ENCODE data around the gene JAM3.
"Not testable (repeated sequence)": the region's sequence is repeated elsewhere in the genome, so short reads cannot be mapped to it uniquely, and the experiment has no call there.

Gene JAM3

DNA sequence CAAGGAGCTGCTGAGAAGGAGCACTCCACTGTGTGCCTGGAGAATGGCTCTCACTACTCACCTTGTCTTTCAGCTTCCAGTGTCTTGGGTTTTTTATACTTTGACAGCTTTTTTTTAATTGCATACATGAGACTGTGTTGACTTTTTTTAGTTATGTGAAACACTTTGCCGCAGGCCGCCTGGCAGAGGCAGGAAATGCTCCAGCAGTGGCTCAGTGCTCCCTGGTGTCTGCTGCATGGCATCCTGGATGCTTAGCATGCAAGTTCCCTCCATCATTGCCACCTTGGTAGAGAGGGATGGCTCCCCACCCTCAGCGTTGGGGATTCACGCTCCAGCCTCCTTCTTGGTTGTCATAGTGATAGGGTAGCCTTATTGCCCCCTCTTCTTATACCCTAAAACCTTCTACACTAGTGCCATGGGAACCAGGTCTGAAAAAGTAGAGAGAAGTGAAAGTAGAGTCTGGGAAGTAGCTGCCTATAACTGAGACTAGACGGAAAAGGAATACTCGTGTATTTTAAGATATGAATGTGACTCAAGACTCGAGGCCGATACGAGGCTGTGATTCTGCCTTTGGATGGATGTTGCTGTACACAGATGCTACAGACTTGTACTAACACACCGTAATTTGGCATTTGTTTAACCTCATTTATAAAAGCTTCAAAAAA, 82.3 kb downstream of the JAM3 start:
- DNase-seq, result no peak

DNA sequence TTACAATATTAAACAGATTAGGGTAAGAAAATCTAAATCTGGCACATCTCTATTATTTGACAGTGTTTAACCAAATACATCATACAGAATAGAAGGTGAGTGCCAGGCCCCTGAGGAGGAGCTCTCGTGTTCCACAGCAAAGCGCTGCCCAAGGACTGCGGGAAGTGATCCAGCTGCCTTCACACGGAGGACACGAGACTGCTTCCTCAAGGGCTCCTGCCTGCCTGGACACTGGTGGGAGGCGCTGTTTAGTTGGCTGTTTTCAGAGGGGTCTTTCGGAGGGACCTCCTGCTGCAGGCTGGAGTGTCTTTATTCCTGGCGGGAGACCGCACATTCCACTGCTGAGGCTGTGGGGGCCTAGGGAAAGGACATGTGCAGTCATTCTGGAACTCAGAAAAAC, 83.8 kb downstream of the JAM3 start:
- DNase-seq, result no peak

DNA sequence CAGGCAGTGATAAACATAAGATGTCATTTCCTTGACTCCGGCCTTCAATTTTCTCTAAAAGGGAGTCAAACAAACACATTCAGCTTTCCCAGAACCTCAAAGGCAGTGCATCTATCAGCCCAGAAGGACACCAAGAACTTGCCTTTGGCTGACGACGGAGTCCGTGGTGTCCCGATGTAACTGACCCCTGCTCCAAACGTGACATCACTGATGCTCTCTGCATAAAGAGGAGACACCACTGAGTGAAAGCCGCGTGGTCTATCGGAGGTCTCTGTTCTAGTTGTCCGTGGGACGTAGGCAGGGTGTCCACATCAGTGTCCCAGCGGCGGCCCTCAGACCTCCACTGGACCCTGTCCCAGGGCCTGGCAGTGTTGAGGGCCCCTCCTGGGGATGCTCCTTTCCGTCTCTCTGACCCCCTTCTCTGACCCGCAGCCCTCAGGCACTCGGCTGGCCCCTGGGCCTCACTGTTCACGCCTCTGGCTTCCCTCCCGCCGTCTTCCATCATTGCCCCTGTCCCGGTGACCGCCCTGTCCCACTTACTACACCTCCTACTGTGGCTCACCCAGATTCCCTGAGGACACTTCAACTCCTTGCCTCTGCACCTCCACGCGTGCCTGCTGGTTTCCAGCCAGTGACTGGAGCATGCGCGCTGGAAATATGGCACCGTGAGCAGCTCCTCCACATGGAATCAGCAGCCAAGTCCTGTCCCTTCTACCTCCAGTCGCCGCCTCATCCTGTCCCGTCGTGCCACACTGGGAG, 84.5 kb downstream of the JAM3 start:
- DNase-seq, result no peak

DNA sequence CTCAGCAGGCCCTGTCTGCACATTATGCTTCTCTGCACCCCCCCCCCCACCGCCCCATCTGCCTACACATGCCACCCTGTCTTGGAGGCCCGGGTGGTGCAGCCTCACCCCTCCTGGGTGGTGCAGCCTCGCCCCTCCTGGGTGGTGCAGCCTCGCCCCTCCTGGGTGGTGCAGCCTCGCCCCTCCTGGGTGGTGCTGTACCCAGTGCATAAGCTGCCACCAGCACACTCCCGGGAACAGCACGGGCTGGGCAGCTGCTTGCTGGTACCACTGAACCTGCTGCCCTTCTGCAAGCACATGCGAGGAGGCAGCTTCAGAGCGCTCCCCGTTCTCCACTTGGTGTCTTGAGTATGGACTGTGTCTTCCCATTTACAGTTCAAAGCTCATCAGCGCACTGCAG, 85.6 kb downstream of the JAM3 start:
- DNase-seq, result no peak

DNA sequence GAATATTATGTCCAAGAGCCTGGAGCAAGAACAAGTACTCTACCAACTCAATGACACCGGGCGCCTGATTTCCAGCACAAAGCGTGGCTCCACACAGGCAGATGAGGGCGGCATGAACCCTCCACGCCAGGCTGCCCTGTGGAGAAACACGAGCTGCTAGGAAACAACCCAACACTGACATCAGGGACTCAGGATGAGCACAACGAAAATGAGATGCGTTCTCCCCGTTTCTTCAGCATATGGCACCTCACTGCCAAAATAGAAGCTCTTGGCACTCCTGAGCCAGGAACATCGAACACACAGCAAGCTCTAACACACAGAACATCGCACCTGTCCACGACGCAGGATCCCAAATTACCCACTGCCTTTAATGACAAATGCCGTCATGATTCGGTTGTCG, 86.6 kb downstream of the JAM3 start:
- no peak for DNase-seq

DNA sequence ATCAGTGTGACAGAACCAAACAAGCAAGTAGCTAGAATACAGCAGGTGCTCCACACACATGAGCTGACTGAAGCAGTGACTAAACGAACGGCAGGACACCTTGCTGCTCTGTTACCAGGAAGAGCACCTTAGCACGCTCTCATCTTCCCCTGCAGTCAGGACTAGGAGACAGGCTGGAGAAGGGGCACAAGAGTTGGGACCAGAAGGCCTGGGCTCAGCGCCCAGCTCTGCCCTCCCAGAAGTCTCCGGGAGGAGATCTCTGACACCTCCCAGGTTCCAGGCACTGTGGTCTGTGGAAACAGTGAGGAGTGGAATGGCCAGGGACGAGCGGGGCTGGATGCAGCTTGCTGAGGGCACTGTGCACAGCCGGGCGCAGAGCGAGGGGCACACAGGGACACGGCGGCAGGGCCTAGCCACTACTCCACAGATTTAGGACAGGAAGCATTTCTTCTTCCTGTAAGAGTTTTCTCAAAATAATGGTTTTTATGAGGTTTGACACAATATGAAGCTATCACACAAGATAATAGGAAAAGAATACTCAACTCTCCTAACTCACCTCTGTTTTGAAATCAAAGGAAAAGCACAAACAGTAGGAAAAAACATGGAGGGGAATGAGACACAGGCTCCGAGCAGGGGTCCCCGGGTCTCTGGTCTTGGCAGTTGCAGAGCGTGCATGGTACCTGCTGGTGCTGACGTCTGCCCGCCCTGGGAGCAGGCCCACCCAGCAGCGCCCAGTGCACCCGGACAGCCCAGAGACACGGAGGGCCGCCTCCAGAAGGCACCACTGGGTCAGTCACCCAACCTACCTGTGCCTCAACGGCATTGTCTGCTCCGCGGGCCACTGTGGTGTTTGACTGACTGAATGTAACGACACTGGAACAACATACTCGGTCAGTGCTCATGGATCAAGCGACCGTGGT, 87.3 kb downstream of the JAM3 start:
- no peak for DNase-seq

DNA sequence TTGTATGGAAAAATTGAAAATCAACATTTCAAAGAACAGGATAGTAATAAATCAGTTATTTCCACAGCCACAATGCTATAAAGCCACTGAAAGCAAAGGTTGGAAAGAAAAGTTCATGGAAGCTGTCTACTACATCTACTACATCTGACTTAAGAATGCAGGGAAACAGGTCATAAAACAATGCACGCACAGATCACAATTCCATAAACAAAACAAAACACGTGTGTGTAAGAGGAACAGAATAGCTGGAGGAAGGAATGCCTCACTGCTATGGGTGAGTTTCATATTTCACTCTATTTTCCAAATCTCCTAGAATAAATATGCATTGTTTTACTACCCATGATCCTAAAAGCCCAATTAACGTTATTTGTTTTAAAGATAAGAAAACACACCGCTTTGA, 88.6 kb downstream of the JAM3 start:
- DNase-seq, result no peak

DNA sequence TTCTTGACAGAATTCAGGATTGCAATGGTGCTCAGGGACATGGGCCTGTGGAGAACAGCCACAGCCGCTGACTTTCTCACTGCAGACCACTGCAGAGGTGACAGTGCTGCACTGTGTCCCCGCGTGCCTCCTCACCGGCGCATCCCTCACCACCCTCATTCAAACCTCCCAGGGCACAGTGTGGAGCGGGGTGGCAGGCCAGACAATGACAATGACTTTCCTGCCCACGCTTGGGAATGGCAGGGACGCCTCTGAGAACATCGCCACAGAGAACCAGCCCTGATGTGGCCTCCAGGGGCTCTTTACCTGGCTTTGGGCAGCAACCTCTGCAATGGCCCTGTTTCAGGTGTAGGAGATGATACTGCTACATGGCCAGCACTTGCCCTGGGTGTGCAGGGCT, 89.2 kb downstream of the JAM3 start:
- no peak for DNase-seq

DNA sequence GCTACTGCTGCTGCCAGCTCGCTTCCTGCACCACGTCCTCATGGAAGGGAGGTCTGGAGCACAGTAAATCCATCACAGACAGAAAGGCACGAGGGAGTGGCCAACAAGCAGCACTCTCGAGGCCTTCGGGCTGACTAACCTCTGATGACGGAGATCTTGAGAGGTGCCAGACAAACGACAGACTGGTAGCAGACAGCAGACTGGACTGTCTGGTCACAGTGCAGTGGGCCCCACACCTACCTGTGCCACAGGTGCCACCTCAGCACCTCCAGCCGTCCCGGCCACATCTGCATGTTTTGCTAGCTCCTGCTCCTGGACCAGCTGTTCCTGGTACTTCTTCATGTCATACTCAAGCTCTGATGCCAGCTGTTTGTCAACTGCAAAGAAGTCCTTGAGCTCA, 90.8 kb downstream of the JAM3 start:
- DNase-seq, result no peak

DNA sequence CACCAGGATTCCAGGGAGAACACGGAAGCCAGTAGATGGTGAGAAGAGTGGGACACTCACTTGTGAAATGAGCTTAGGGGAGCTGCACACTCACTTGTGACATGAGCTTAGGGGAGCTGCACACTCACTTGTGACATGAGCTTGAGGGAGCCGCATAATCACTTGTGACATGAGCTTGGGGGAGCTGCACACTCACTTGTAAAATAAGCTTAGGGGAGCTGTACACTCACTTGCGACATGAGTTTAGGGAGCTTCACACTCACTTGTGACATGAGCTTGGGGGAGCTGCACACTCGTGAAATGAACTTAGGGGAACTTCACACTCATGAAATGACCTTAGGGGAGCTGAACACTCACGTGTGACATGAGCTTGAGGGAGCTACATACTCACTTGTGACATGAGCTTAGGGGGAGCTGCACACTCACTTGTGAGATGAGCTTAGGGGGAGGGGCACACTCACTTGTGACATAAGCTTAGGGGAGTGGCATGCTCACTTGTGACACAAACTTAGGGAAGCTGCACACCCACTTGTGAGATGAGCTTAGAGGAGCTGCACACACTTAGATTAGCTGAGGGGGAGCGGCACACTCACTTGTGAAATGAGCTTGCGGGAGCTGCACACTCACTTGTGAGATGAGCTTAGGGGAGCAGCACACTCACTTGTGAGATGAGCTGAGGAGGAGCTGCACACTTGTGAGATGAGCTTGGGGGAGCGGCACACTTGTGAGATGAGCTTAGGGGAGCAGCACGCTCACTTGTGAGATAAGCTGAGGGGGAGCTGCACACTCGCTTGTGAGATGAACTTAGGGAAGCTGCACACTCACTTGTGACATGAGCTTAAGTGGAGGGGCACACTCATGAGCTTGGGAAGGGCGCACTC, 95.9 kb downstream of the JAM3 start:
- no peak for DNase-seq

DNA sequence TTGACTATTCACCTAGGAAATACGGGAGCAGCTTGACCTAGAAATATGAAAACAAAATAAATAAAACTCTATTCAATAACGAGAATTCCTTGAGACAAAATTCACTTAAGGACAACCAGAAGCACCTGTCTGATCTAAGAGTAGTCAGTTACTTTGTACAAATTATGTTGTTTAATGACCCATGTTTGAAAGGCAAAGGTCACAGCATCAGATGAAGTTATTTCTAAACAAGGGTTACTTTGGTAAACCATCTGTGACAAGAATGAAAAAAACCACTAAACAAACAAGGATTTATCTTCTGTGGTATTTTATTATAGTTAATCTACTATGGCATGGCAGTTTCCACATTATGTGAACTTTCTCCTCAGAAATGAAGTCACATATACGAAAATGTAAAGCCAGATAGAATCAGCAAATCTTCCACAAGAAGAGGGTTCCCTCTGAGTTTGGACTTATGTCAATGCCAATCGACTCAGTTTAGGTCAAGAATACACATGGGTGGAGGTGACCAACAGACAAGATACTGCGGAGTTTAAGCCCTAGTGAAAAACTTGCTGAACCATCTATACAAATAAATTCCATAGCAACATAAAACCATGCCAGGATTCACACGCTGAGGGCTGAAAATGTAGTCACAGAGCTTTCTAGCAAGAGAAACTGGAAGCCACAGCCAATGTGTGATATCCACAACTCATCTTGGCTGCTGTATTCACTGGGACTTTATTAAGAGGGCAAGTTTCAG, 101.5 kb downstream of the JAM3 start:
- DNase-seq, result no peak

DNA sequence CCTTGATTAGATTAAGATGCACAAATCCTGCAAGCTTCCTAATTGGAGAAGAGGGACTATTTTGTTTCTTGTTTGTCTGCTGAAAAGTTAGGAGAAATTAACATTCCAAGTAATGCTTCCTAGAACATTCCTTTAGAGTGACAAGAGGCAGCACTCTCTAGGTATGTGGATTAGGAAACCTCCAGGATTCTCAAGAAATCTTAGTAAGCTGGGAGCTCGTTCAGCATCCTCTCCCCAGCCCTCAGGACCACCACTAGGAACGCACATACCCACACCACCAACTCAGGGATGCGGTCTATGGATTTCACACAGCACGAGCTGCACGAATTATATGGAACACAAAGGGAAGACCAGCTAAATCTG, 102.0 kb downstream of the JAM3 start:
- DNase-seq, result no peak

DNA sequence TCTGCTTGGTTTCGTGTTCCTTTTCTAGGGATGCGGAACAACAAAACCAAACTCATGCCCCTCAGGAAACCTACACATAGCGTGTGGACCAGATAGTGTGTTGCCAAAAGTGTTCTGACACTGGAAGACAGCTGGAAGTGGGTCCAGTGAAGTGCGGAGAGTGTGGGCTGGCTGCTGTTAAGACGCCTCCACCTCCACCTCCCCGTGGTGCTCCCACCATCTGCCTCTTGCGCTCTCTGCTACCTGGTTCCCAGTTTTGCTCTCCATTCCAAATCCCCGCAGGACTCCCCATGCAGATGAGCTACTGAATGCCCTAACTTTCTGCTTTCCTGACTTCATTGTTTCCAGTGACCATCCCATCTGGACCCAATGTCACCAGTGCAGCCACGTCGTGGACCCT, 103.1 kb downstream of the JAM3 start:
- no peak for DNase-seq

DNA sequence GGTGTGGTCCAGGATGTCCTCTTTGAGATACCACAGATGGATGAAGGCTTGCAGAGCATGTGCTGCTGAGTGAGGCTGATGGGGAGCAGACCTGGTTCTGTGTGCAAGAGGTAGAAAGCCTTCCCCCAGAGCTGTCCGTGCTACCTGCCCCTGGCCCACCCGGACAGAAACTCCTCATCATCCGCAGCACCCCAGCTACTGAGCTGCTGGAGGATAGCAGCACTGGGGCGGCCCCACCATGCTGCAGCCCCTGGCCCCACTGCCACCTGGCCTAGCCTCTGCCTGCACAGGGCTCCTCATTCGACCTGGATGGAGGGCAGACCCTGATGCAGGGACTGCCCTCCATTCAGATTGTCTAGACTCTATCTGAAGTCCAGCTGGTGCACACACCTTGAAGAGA, 104.4 kb downstream of the JAM3 start:
- DNase-seq, result no peak

DNA sequence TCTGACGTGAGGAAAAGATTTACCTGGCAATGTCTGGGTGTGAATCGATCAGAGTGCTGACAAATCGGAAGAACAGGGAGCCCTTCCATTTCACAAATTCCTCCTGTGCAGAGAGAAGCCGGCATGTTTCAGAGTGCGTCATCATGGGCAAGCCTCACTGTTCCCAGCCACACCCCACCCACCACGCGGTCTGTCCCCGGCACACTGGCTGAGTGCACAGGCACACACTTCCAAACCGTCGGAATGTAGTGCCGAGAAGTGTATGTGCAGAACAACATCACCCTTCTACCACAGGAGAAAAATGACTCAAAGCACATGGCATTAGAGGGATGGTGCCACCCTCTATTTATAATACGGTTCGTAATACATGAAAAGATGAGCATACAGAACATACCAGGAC, 107.4 kb downstream of the JAM3 start:
- no peak for DNase-seq

DNA sequence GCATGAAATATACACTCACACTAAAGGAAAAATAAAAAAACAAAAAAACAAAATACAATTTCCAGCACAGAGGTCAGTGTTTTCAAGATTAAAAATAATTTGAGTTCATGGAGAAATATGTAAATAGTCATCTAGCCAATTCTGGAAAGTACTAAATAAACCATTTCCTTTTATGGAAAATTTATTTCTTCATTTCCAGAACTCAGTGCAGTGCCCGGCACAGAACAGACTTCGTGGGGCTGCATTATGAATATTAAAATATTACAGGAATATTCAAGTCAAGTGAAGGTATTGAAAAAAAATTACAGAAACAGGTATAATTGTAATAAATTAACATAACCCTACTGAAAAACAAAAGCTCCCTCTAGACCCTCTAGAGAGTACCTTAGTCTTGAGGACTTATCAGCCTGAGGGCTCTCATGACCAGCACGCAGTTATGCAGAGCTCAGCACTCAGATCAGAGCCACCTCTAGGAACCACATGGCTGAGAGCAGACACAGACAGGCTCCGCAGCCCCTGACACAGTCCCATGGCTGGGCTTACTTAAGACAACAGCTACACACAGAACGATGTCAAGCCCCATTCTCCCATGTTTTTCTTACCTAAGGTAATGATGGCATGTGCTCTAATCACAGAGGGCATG, 109.3 kb downstream of the JAM3 start:
- DNase-seq, result no peak

DNA sequence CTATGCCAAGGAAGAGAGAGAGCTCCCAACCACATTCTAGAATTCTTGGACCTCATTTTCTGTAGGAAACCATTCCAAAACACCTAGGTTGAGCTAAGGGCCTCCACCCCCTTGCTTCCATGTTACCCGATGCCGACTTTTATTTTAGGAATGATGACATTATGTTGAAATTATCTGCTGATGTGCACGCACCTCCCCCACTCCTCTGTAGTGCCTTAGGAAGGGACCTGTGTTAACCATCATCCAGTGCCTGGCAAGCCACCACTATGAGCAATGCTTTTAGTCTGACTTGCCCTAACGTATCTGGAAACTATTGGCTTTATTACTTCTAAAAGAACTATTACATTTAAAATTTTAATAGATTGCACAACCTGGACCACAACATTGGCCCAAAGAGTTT, 112.8 kb downstream of the JAM3 start:
- no peak for DNase-seq

DNA sequence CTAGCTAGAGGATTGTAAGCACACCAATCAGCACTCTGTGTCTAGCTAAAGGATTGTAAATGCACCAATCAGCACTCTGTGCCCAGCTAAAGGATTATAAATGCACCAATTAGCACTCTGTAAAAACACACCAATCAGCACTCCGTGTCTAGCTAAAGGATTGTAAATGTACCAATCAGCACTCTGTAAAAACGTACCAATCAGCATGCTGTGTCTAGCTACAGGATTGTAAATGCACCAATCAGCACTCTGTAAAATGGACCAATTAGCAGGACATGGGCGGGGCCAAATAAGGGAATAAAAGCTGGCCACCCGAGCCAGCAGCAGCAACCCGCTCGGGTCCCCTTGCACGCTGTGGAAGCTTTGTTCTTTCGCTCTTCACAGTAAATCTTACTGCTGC, 119.2 kb downstream of the JAM3 start:
- not testable (repeated sequence) for DNase-seq

DNA sequence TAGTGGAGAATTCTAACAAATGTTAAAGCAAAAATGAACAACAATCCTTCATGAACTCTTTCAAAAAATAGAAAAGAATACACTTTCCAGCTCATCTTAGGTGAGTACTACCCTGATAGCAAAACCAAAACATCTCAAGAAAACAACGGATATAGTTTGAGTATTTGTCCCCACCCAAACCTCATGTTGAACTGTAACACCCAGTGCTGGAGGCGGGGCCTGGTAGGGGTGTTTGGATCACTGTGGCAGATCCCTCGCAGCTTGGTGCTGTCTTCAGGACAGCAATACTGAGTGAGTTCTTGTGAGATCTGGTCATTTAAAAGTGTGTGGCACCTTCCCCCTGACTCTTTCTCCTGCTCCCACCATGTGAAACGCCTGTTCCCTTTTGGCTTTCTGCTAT, 127.9 kb downstream of the JAM3 start:
- no peak for DNase-seq

DNA sequence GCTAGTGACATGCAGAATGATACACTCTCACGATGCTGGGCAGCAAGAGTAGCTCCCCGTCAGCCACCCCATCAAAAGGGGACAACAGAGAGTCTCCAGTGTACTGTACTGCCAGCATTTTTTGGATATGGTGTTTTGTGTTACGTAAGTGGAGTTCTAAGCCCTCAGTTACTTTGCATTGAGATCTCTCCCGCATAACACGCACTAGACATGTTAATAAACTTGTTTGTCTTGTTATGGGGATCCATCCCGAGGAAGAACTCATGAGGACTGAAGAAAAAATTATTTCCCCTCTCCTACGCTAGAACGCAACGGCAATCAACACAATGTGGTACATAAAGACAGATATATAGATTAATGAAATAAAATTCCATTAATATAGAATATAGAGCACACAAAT, 130.7 kb downstream of the JAM3 start:
- no peak for DNase-seq

DNA sequence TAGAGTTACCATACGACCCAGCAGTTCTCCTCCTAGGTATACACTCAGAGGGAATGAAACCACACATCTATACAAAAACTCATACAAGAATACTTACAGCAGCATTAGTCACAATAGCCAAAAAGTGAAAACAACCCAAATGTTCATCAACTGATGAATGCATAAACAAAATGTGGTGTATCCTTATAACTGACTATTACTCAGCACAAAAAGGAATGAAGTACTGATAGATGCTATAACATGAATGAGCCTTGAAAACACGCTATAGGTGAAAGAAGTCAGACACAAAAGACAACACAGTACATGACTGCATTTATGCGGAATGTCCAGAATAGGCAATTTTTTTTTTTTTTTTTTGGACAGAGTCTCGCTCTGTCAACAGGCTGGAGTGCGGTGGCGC, 131.8 kb downstream of the JAM3 start:
- DNase-seq, result no peak
